HCT116 (cell line): Measurements from ENCODE around the gene PTBP1.

Source experiments
- CBX3 ChIP-seq: IDR thresholded peaks from 2 replicates; pipeline ENCODE4 v1.6.1; 2012; ENCODE audit warnings: low read depth
- CEBPB ChIP-seq: IDR thresholded peaks from 2 replicates; pipeline ENCODE4 v1.6.1; 2012; ENCODE audit warnings: low read depth
- CTCF ChIP-seq, 3 experiments: fragments of 200-600 bp in 1 of 3; sonication (generic) in 1 of 3; IDR thresholded peaks in 2 of 3; conservative IDR thresholded peaks in 1 of 3; 2 replicates each; pipeline ENCODE4 v1.5.1; 2012 to 2017; ENCODE audit warnings: low read depth in 2 of 3, low read length in 2 of 3, antibody characterized with exemption in 1 of 3, borderline replicate concordance in 1 of 3, control low read depth in 1 of 3, mild to moderate bottlenecking in 1 of 3, mixed read lengths in 1 of 3, mixed run types in 1 of 3, moderate library complexity in 1 of 3; ENCODE audit not compliant: insufficient read depth in 1 of 3
- ELF1 ChIP-seq: IDR thresholded peaks from 2 replicates; pipeline ENCODE4 v1.6.1; 2012; ENCODE audit warnings: low read depth, borderline replicate concordance
- EZH2 ChIP-seq: fragments of 200-600 bp; sonication (generic); IDR thresholded peaks from 2 replicates; pipeline ENCODE4 v1.6.1; 2017; ENCODE audit warnings: antibody characterized with exemption, mixed run types
- EZH2phosphoT487 ChIP-seq: fragments of 200-600 bp; IDR thresholded peaks from 2 replicates; pipeline ENCODE4 v1.6.1; 2018; ENCODE audit warnings: antibody characterized with exemption, borderline replicate concordance
- POLR2A ChIP-seq: IDR thresholded peaks from 2 replicates; pipeline ENCODE4 v1.7.0; 2011; ENCODE audit warnings: borderline replicate concordance; ENCODE audit not compliant: insufficient read depth, insufficient read length; ENCODE audit errors: extremely low read depth
- SIN3A ChIP-seq: IDR thresholded peaks from 2 replicates; pipeline ENCODE4 v1.6.1; 2012; ENCODE audit warnings: low read depth
- SRF ChIP-seq: IDR thresholded peaks from 2 replicates; pipeline ENCODE4 v1.6.1; 2012; ENCODE audit warnings: low read depth
- YY1 ChIP-seq: IDR thresholded peaks from 2 replicates; pipeline ENCODE4 v1.6.1; 2011; ENCODE audit warnings: low read length, low read depth, moderate library complexity, mild to moderate bottlenecking; ENCODE audit not compliant: insufficient replicate concordance; ENCODE audit errors: extremely low read depth
- ZBTB33 ChIP-seq: IDR thresholded peaks from 2 replicates; pipeline ENCODE4 v1.6.1; 2011; ENCODE audit warnings: mild to moderate bottlenecking, low read length, moderate library complexity; ENCODE audit not compliant: insufficient replicate concordance; ENCODE audit errors: extremely low read depth
- ZFX ChIP-seq: fragments of 450-650 bp; IDR thresholded peaks from 2 replicates; pipeline ENCODE4 v1.6.1; 2017

GRCh38 chr19:806815-807421 is 9.7 kb downstream of the PTBP1 start:
- TF ChIP-seq CTCF (IDR thresholded peaks at IDR 0.05 in 2 of 3, conservative IDR thresholded peaks at IDR 0.05 in 1 of 3; ENCODE audit: borderline replicate concordance in 1 of 3, insufficient read depth in 1 of 3, low read depth in 2 of 3, low read length in 2 of 3) (peak in 2 of 3 experiments; percentile 4 to 20; a peak in 2 of 6 replicates), SRF (no peak), EZH2 (no peak), CEBPB (no peak), EZH2phosphoT487 (no peak), ZFX (no peak), YY1 (no peak), CBX3 (no peak), ELF1 (no peak), ZBTB33 (no peak), SIN3A (no peak), POLR2A (no peak)
